ENCODE results near the gene DLG1. TPM values are rescaled to one million over a fixed set of nuclear protein-coding genes. Genes with fewer than 3 reads are reported as not detected.

DLG1 gene
- total and polyA plus RNA-seq, 5 donors: 14.6 to 55.0 (median 53.0) TPM

- no peaks in the 10 kb centered on the region for H3K9me3 ChIP-seq (ENCODE audit: control insufficient read depth, low read length)
- H3K4me3 ChIP-seq (ENCODE audit: low read length): peak within 1 kb of the TSS; percentile 43
- peak; percentile 72 to 85 (median 85) for DNase-seq
- intact Hi-C loops (cut with DNase I): no loop called here
- ATAC-seq: peak; percentile 65
- WGBS: 2% methylated on average over 60 of the region's 60 CpGs
- H3K4me1 ChIP-seq (ENCODE audit: control insufficient read depth, insufficient read depth, low read length): peaks cover 5% of the 10 kb centered on the region
- H3K27ac ChIP-seq (ENCODE audit: low read length): peak within 1 kb of the TSS; percentile 12
- no peaks in the 10 kb centered on the region for H3K27me3 ChIP-seq (ENCODE audit: control insufficient read depth, insufficient read depth)
These were observed 268.8 kb downstream of the DLG1 start, which contains the start of gene MELTF for GRCh38 chr3:197029511-197030167. MELTF (minus strand) TSS chr3:197029817; CDS start chr3:197029702, 115 bp downstream.

- intact Hi-C loops (cut with DNase I): no loop called here
- H3K4me1 ChIP-seq (ENCODE audit: control insufficient read depth, insufficient read depth, low read length): peaks cover 5% of the 10 kb centered on the region
- H3K27ac ChIP-seq (ENCODE audit: low read length): no peak overlapping the region
- peak in 2 of 3 donors; percentile 36 to 59 for DNase-seq
- peak in 1 of 2 donors; percentile 3 for ATAC-seq
- H3K27me3 ChIP-seq (ENCODE audit: control insufficient read depth, insufficient read depth): no peaks in the 10 kb centered on the region
- no peaks in the 10 kb centered on the region for H3K9me3 ChIP-seq (ENCODE audit: control insufficient read depth, low read length)
- H3K4me3 ChIP-seq (ENCODE audit: low read length): peak overlapping the region; percentile 43
- WGBS: 8% methylated on average over 67 of the region's 67 CpGs
These were observed 269.5 kb downstream of the DLG1 start for GRCh38 chr3:197028728-197029510.

- 81% methylated on average over 22 of the region's 22 CpGs for WGBS
- H3K4me3 ChIP-seq (ENCODE audit: low read length): no peak overlapping the region
- DNase-seq: peak in 2 of 3 donors; percentile 31 to 66
These were observed 270.3 kb downstream of the DLG1 start for GRCh38 chr3:197027896-197028727.

GRCh38 chr3:197027151-197027895, 271.1 kb downstream of the DLG1 start:
- ATAC-seq (no peak), DNase-seq (peak in 1 of 3 donors; percentile 32)
- H3K27ac ChIP-seq (ENCODE audit: low read length): no peak overlapping the region
- no peaks in the 10 kb centered on the region for H3K27me3 ChIP-seq (ENCODE audit: control insufficient read depth, insufficient read depth)
- WGBS: 90% methylated on average over 29 of the region's 29 CpGs
- peaks cover 5% of the 10 kb centered on the region for H3K4me1 ChIP-seq (ENCODE audit: control insufficient read depth, insufficient read depth, low read length)
- intact Hi-C loops (cut with DNase I): no loop called here
- H3K9me3 ChIP-seq (ENCODE audit: control insufficient read depth, low read length): no peaks in the 10 kb centered on the region
- H3K4me3 ChIP-seq (ENCODE audit: low read length): no peak overlapping the region

More at GRCh38 chr3:197027896-197028727, 270.3 kb downstream of the DLG1 start:
- peaks cover 5% of the 10 kb centered on the region for H3K4me1 ChIP-seq (ENCODE audit: control insufficient read depth, insufficient read depth, low read length)
- no peaks in the 10 kb centered on the region for H3K27me3 ChIP-seq (ENCODE audit: control insufficient read depth, insufficient read depth)
- intact Hi-C loops (cut with DNase I): no loop called here
- no peak for ATAC-seq
- no peak overlapping the region for H3K27ac ChIP-seq (ENCODE audit: low read length)
- no peaks in the 10 kb centered on the region for H3K9me3 ChIP-seq (ENCODE audit: control insufficient read depth, low read length)

- WGBS: 83% methylated on average over 9 of the region's 9 CpGs
- H3K27ac ChIP-seq (ENCODE audit: low read length): no peak overlapping the region
- no peaks in the 10 kb centered on the region for H3K4me1 ChIP-seq (ENCODE audit: control insufficient read depth, insufficient read depth, low read length)
- H3K27me3 ChIP-seq (ENCODE audit: control insufficient read depth, insufficient read depth): no peaks in the 10 kb centered on the region
- intact Hi-C loops (cut with DNase I): no loop called here
- no peak for ATAC-seq
- no peaks in the 10 kb centered on the region for H3K9me3 ChIP-seq (ENCODE audit: control insufficient read depth, low read length)
- H3K4me3 ChIP-seq (ENCODE audit: low read length): no peak overlapping the region
- peak in 2 of 3 donors; percentile 34 to 44 for DNase-seq
These were observed 271.9 kb downstream of the DLG1 start for GRCh38 chr3:197026481-197026866.

GRCh38 chr3:197025736-197026480, 272.5 kb downstream of the DLG1 start:
- intact Hi-C loops (cut with DNase I): no loop called here
- Histone ChIP-seq H3K4me3 (ENCODE audit: low read length) (no peak overlapping the region), H3K27me3 (ENCODE audit: control insufficient read depth, insufficient read depth) (no peaks in the 10 kb centered on the region), H3K9me3 (ENCODE audit: control insufficient read depth, low read length) (no peaks in the 10 kb centered on the region), H3K27ac (ENCODE audit: low read length) (no peak overlapping the region), H3K4me1 (ENCODE audit: control insufficient read depth, insufficient read depth, low read length) (no peaks in the 10 kb centered on the region)
- 90% methylated on average over 21 of the region's 21 CpGs for WGBS
- ATAC-seq (no peak), DNase-seq (peak in 1 of 3 donors; percentile 29)

- Histone ChIP-seq H3K4me1 (ENCODE audit: control insufficient read depth, insufficient read depth, low read length) (no peaks in the 10 kb centered on the region), H3K27ac (ENCODE audit: low read length) (no peak overlapping the region), H3K9me3 (ENCODE audit: control insufficient read depth, low read length) (no peaks in the 10 kb centered on the region), H3K4me3 (ENCODE audit: low read length) (no peak overlapping the region), H3K27me3 (ENCODE audit: control insufficient read depth, insufficient read depth) (no peaks in the 10 kb centered on the region)
- 90% methylated on average over 28 of the region's 28 CpGs for WGBS
- DNase-seq: peak in 1 of 3 donors; percentile 31
- no peak for ATAC-seq
- intact Hi-C loops (cut with DNase I): no loop called here
These were observed 273.3 kb downstream of the DLG1 start for GRCh38 chr3:197024881-197025735.

- WGBS: 76% methylated on average over 36 of the region's 36 CpGs
- H3K9me3 ChIP-seq (ENCODE audit: control insufficient read depth, low read length): no peaks in the 10 kb centered on the region
- no peak overlapping the region for H3K4me3 ChIP-seq (ENCODE audit: low read length)
- no peaks in the 10 kb centered on the region for H3K4me1 ChIP-seq (ENCODE audit: control insufficient read depth, insufficient read depth, low read length)
- ATAC-seq (no peak), DNase-seq (peak in 1 of 3 donors; percentile 59)
- H3K27ac ChIP-seq (ENCODE audit: low read length): no peak overlapping the region
- intact Hi-C loops (cut with DNase I): no loop called here
- no peaks in the 10 kb centered on the region for H3K27me3 ChIP-seq (ENCODE audit: control insufficient read depth, insufficient read depth)
These were observed 274.3 kb downstream of the DLG1 start for GRCh38 chr3:197023998-197024651.
